ENCODE measurements around the gene LDAH.

The LDAH gene

GRCh38 chr2:20745924-20746555, 76.9 kb downstream of the LDAH start:
- TF ChIP-seq CTCF (IDR thresholded peaks at IDR 0.05; ENCODE audit: borderline replicate concordance, insufficient read depth, low read depth, low read length), result no peak
- no peak overlapping the region for H3K4me3 ChIP-seq (ENCODE audit: low read depth, low read length)

- no peak overlapping the region for H3K4me3 ChIP-seq (ENCODE audit: low read depth, low read length)
- TF ChIP-seq CTCF (IDR thresholded peaks at IDR 0.05; ENCODE audit: borderline replicate concordance, insufficient read depth, low read depth, low read length), result no peak
Measured at GRCh38 chr2:20744366-20745335, 78.2 kb downstream of the LDAH start.

- H3K4me3 ChIP-seq (ENCODE audit: low read depth, low read length), result no peak overlapping the region
- TF ChIP-seq CTCF (IDR thresholded peaks at IDR 0.05; ENCODE audit: borderline replicate concordance, insufficient read depth, low read depth, low read length), result no peak
Measured at GRCh38 chr2:20738772-20739171, 84.1 kb downstream of the LDAH start.

DNA sequence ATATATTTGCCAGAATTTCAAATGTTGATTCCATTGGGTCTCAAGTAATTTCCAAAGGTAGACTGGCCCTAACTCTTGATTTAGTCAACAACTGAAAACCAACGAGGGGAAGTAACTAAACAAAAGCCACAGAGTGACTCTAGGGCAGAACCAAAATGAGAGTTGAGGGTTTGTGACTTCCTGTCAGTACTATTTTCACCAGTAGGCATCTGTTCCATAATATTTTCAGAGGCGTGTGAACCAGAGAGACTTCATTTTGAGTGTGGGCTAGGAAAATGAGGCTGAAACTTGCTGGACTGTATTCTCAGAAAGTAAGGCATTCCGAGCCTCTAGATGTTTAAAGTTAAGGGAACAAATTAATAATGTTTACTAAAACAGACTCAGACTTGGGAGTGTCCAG, 85.4 kb downstream of the LDAH start:
- H3K4me3 ChIP-seq (ENCODE audit: low read depth, low read length), result no peak overlapping the region
- no peak for TF ChIP-seq CTCF (IDR thresholded peaks at IDR 0.05; ENCODE audit: borderline replicate concordance, insufficient read depth, low read depth, low read length)

- TF ChIP-seq CTCF (IDR thresholded peaks at IDR 0.05; ENCODE audit: borderline replicate concordance, insufficient read depth, low read depth, low read length), result no peak
- H3K4me3 ChIP-seq (ENCODE audit: low read depth, low read length), result no peak overlapping the region
Measured at GRCh38 chr2:20728114-20728758, 94.7 kb downstream of the LDAH start.

DNA sequence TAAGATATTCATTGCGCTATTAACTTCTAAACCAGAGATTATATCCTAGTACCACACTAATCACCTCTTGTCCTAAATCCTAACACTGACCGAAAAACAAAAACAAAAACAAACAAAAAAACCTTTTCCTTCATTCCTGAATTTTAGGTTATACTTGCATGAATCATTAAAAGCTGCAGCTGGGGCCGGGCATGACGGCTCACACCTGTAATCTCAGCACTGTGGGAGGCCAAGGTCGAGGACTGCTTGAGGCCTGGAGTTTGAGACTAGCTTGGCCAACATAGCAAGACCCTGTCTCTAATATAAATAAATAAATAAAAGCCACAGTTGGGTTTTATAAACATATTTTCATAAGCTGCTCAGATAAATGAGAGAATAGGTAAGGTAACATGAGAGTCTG, 96.0 kb downstream of the LDAH start:
- H3K4me3 ChIP-seq (ENCODE audit: low read depth, low read length), result no peak overlapping the region
- no peak for TF ChIP-seq CTCF (IDR thresholded peaks at IDR 0.05; ENCODE audit: borderline replicate concordance, insufficient read depth, low read depth, low read length)

All from GM12875 (cell line).